Stimulated activated CD8-positive, alpha-beta memory T cell treated with anti-CD3 and anti-CD28 coated beads, Interleukin-4, amount 100 ng/mL, for 24 hours (primary cell): ENCODE measurements around the gene ZSCAN5A.
"Not testable (repeated sequence)": the region's sequence is repeated elsewhere in the genome, so short reads cannot be mapped to it uniquely, and the experiment has no call there.

ENCODE experiments used
- DNase-seq: peaks from one replicate; pipeline ENCODE4 v3.0.0-alpha.2; 2020; ENCODE audit warnings: low read depth

The ZSCAN5A gene, protein sequence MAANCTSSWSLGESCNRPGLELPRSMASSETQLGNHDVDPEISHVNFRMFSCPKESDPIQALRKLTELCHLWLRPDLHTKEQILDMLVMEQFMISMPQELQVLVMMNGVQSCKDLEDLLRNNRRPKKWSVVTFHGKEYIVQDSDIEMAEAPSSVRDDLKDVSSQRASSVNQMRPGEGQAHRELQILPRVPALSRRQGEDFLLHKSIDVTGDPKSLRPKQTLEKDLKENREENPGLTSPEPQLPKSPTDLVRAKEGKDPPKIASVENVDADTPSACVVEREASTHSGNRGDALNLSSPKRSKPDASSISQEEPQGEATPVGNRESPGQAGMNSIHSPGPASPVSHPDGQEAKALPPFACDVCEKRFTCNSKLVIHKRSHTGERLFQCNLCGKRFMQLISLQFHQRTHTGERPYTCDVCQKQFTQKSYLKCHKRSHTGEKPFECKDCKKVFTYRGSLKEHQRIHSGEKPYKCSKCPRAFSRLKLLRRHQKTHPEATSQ

DNA sequence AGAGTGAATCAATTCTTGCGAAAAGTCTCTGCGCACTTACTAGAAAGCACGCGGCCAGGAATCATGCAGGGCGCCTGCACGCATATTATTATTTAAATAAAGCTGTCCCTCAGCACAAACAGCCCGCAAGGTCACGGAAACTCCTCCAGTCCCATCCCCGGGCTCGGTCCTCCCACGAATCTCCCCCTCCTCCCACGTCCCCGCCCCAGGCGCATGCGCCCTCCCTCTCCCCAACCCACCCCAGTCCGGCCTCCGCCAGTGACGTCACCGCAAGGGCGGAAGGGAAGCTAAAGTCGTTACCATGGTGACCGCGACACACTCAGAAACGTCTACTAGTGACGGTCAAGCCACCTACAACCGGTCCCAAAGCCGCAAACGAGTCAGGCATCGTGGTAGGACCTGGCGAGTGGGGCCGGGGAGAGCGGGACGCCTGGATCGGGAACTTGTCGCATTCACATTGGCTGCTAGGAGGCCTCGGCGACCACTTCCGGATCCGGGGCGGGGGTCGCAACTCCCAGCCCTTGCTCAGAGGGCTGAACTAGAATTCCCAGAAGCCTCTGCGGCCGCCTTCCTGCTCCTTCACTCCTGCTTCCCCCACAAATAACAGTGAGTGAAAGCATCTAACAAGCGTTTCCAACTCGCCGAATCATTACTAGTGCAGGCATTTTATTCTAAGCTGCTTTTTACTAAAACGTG lies at the start of gene ZSCAN5A:
Gene ZSCAN5A (minus strand): TSS at position 459 of the 696 bp plus-strand sequence. CDS start 89,793 bp downstream, outside the sequence.
- DNase-seq, result peak; percentile 97

DNA sequence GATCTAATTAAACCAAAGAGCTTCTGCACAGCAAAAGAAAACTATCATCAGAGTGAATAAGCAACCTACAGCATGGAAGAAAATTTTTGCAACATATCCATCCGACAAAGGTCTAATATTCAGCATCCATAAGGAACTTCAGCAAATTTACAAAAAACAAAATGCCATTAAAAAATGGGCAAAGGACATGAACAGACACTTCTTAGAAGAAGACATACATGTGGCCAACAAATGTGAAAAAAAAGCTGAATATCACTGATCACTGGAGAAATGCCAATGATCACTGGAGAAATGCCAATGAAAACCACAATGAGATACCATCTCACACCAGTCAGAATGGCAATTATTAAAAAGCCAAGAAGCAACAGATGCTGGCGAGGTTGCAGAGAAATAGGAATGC lies 46.2 kb upstream of the ZSCAN5A start:
- DNase-seq, result no peak

DNA sequence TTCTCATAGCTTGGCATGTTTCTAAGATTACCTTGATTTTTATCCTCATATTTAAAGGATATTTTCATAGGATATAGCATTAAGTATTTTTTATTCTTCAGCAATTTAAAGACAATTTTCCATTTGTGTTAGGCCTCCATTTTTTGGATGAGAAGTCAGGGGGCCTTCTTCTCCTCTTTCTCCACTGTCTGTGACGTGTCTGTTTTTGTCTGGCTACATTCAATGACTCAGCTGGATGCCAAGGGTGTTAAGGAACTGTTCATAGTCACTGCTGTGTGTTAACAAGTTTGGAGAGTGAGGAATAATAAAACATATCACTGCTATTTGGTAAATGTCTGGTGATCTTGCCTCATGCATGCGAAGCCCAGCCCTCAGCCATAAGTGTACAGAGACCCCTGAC lies 42.3 kb upstream of the ZSCAN5A start:
- DNase-seq, result no peak

DNA sequence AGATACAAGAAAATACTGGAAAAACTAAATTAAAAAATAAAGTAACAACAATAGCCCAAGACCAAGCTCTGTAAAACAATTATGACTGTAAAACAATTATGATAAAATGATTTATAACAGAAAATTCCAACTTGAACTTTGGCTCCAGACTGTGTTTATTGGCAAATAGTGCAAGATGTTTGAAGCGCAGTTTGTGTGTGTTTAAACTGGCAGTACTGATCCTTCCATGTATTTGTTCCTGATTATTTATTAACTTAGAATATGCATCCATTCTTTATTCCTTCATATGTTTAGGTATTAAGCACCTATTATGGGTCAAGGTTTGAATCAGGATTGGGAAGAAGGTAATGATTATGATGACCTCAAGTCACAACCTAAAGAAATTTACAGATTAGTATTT lies 40.9 kb upstream of the ZSCAN5A start:
- no peak for DNase-seq

DNA sequence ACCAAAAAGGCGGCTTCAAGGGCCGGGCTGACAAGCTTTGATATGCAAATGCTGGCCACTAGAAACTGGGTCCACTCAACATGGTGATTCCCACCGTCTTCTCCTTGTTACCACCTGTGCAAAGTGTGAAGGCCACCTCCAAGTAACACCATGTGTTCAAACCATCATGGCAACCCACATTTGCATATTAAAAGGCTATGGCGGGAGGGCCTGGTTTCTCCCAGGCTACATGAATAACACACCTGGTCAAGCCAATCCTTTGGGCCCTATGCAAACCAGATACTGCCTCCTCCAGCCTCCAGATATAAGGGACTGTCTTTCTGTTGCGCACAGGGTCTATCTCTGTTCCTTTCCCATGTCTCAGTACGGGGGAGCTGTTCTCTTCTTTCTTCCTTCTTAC lies 36.6 kb upstream of the ZSCAN5A start:
- no peak for DNase-seq

DNA sequence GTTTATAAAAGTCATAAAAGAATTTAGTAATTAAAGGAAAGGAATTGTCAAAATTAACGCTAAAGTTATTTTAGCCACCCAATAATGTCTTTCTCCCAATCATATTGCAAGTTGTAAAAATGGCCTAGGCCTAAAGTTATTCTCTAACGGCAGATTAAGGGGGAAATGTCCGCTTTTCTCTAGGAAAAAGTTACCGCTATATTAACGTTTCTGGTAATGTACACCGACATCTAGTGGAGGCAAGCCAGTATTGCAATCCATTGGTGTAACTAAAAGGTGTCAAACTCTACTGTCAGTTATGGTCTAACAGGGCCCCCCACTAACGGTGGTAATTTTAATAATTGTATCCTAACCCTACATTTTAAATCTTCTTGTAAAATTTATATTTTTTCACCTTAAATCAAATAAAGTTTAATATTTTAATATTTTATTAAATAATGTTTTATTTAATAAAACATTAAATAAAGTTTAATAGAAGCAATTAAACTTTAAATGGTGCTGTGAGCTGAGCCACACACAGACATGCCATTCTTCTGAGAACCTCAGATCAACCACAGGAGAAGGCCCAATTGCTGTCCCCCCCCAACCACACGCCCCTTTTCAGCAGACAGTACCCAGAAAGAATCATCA lies 35.9 kb upstream of the ZSCAN5A start:
- peak; percentile 25 for DNase-seq

DNA sequence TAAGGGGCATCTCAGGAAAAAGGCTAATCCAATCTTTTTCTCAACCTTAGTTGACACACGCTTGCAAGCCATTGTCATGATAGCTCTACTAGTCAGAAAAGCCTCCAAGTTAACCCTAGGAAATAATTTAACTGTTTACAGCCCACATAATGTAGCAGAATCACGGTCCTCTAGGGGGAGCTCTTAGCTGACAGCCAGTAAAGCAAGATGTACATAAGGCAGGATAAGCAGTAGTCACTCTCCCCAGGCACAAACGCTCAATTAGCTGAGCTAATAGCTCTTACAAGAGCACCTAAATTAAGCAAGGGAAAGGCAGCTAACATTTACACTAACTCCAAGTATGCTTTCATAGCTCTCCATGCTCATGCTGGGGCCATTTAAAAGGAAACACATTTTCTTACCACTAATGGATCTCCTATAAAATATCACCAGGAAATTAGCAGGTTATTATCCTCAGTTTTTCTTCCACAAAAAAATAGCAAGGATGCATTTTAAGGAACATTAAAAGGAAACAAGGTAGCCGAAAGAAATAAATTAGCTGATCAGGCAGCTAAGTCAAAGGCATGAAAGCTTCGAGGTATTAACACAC lies 33.7 kb upstream of the ZSCAN5A start:
- no peak for DNase-seq

DNA sequence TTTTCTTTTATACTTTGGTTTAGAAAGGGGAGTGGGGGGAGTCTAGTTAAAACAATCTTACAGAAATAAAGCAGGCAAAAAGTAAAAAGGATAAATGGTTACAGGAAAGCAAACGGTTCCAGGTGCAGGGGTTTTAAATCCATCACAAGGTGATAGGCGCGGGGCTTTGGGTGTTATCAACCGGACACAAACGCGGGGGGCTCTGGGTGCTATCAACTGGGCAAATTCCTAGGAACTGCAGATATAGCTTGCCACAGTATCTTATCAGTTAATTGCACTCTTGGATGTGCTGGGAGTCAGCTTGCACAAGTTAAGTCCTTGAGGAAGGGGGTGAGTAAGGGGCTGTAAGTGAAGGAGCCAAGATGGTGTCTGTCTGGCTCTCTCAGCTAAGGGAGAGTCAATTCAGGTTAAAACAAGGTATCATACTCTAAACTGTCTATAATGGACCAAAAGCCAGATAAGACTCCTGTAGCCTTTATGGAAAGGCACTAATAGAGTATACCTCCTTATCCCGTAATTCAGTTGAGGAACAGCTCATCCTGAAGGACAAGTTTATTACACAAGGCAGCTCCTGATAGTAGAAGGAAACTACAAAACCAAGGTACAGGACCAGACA lies 32.6 kb upstream of the ZSCAN5A start:
- no peak for DNase-seq

DNA sequence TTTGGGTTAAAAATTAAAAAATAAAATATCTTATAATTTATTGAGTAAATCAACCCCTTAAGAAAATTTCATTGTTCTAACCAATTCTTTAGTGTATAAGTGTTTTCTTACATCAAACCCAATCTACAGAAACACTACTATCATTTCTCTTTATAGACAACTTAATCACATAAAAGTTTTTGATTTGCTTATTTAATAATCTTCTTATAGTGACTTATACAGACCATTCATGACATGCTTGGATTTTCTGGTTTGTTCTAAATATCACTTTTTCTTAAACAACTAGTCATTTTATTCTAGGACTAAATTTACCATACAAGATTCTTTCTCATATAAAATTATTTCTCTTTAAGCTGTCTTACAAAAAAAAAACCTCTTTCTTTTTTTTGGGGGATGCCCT lies 27.3 kb upstream of the ZSCAN5A start:
- no peak for DNase-seq

DNA sequence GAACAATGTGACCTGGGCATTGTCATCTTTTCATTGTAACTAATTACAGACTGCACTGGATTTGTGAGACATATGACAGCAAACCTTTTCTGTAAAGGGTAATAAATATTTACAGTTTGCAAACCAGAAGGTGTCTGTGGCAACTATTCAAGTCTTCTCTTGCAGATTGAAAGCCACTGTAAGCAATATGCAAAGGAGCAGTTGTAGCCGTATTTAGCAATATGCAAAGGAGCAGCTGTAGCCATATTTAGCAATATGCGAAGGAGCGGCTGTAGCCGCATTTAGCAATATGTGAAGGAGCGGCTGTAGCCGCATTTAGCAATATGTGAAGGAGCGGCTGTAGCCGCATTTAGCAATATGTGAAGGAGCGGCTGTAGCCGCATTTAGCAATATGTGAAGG lies 24.4 kb upstream of the ZSCAN5A start:
- DNase-seq, result not testable (repeated sequence)

DNA sequence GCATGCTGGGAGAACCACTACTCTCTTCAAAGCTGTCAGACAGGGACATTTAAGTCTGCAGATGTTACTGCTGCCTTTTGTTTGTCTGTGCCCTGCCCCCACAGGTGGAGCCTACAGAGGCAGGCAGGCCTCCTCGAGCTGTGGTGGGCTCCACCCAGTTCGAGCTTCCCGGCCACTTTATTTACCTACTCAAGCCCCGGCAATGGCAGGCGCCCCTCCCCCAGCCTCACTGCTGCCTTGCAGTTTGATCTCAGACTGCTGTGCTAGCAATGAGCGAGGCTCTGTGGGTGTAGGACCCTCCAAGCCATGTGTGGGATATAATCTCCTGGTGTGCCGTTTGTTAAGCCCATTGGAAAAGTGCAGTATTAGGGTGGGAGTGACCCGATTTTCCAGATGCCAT lies 22.4 kb upstream of the ZSCAN5A start:
- DNase-seq, result not testable (repeated sequence)

DNA sequence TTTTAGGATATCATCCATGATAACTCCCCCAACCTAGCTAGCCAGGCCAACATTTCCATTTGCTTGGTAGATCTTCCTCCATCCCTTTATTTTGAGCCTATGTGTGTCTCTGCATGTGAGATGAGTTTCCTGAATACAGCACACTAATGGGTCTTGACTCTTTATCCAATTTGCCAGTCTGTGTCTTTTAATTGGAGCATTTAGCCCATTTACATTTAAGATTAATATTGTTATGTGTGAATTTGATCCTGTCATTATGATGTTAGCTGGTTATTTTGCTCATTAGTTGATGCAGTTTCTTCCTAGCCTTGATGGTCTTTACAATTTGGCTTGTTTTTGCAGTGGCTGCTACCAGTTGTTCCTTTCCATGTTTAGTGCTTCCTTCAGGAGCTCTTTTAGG lies 20.7 kb upstream of the ZSCAN5A start:
- not testable (repeated sequence) for DNase-seq

DNA sequence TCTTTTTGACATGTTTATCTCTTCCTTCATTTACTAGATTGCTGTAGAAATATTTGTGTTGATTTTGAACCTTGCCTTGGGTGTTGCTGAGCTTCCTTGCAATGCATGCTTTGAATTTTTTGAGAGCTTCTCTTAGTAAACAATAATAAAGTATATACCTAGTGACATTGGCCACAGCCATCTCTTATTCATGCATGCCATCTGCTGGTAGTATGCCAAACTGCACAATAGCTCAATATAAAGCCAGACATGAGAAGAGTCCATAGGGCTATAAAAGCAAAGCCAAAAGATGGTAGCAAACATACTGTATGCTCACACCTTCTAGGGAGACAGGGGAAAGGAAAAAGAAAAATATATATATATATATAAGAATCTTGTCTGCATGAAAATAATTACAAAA lies 18.9 kb upstream of the ZSCAN5A start:
- DNase-seq, result no peak

DNA sequence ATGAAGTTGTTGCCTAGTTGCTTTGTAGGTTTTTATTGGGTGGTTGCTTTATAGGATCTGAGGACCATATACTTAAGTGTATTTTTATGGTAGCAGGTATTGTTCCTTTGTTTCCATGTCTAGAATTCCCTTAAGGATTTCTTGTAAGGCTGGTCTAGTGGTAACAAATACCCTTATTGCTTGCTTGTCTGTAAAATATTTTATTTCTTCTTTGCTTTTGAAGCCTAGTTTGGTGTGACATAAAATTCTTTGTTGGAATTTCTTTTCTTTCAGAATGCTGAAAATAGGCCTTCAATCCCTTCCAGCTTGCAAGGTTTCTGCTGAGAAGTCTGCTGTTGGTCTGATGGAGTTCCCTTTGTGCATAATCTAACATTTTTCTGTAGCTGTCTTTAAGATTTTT lies 18.1 kb upstream of the ZSCAN5A start:
- DNase-seq, result no peak

DNA sequence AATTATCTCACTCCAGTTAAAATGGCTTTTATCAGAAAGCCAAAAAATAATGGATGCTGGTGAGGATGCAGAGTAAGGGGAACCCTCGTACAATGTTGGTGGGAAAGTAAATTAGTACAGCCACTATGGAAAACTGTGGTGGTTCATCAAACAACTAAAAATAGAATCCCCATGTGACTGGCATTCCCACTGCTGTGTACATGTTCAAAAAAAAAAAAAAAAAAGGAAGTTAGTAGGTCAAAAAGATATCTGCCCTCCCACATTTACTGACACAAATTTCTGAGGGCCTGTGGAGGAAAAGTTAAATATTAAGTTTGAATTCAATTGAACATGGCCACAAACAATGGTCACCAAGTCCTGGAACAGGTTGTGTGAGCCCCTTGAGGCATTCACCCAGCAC lies 9.8 kb upstream of the ZSCAN5A start:
- DNase-seq, result no peak

DNA sequence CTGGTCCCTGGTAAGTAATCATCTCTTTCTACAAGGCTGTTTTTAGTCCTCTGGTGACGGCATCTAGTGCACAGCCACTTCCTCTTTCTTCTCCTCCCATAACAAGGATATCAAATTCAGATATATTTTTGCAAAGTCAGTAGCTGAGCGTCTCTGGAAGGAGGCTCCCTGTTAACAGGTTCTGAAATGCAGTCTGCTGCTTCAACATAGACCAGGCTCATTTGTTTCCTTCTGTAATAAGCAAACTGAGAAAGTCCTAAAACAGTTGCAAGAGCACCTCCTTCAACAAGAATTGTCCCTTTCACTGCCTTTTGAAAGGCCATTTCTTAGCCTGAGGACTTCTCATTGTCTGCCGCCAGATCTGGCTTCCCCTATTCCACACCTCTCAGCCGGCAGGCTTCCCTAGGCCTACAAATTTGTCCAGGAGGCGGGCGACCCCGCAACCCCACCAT lies 7.4 kb upstream of the ZSCAN5A start:
- DNase-seq, result no peak

DNA sequence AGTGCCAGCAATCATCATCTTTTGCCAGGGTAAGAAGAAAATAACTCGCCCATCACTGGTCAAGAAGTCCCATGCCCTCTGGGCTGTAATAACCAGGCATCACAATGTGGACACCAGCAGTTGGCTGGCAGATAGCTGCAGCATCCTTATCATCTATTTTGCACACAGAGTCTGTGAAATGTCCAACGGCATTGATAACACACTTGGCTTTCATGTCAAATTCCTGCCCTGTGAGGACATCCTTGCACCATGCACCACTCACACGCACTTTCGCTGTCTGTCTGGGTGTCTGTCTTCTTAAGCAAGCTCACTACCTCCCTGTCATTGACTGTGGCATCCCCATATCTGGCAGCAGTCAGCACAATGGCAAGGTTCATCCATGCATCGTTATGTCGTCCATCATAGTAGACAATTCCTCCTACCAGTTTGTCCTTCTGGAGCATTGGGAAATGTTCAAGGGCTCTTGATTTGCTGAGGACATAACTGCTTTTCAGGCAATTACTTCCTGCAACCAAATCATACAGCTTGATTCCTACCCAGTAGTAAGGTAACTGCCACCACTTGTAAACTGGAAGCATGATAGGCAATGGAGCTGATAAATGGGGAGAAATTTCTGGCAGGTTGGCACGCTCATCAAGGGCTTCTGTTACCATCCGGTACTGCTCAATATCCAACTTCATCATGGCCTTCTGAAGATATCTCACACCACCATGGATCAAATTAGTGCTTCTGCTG lies 6.8 kb upstream of the ZSCAN5A start:
- no peak for DNase-seq

DNA sequence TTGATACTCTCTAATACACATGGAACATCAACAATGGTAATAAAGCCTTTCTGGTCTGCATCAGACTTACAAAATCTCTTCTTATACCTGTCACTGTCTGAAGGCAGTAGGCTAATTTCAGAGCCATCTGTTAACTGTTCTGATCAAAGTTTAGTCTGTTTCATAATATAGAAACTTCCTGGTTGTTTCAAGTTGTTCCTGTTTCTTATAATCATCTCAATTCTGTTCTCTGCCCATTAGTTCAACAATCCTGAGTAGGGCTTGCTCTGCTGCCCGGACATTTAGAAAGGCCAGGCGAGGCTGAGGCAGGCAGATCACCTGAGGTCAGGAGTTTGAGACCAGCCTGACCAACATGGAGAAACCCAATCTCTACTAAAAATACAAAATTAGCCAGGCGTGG lies 5.4 kb upstream of the ZSCAN5A start:
- no peak for DNase-seq

DNA sequence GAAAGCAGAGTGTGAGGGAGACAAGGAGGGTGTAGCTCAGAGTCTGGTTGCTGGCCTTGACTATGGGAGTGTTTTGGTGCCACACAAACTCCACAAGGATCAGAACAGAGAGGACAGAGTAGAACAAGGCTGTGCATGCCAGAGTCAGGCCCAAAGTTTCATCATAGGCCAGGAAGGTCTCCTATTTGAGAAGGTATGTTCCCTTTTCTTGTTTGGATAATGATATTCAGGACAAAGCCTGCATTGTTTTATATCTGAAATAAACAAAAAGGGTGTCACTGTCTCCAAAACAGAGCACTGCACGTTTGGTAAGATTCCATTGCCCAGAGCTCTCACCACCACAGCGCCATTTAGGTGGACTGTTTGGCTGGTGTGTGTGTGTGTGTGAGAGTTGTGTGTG lies 3.1 kb upstream of the ZSCAN5A start:
- no peak for DNase-seq

DNA sequence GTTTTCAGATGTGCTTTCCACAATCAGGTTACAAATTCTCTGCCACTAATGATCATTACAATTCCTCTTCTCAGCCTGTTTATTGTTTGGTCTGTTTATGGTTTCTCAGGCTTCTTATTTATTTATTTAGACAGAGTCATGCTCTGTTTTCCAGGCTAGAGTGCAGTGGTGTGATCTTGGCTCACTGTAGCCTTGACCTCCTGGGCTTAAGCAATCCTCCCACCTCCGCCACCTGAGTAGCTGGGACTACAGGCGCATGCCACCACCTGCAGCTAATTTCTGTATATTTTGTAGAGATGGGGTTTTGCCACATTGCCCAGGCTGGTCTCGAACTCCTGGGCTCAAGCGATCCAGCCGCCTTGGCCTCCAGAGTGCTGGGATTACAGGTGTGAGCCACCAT lies 2.1 kb upstream of the ZSCAN5A start:
- DNase-seq, result no peak

DNA sequence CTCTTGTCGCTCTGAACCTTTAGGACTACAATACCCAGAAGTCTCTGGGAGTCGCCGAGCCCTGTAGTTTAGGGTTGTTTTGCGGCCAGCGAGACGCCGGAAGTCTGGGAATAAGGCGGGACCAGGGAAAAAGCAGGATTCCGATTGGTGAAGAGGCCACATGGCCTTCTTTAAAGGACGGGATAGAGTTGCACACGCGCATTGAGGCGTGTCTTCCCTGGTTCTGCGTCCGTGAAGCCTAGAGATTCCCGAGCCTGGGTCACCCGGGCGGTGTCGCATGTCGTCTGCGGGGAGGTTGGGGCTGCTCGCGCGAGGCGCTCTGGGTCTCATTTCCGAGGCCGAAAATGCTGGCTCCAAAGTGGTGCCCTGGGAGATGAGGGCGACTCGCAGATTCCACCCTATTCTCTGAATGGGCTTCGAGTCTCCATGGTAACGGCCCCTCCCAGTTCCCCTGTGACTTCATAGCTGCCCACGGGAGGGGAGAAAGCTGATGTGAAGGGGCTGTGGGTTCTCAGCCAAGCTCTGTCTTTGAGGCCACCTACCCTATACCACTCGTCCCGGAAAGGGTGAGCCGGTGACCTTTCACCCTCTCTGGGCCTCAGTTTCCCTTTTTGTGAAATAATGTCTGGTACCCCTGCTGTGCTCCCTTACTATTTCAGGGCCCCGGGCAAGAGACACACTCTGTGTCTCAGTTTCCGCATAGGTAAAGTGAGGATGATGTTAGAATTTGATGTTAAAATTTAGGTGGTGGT lies 614 bp upstream of the ZSCAN5A start:
- DNase-seq, result peak; percentile 81
